Measurements from ENCODE around the gene CCR2. TPM values are rescaled to one million over a fixed set of nuclear protein-coding genes. Genes with fewer than 3 reads are reported as not detected.

CCR2 gene
- total RNA-seq, 1 donor from 2014 or later = not detected

GRCh38 chr3:46353090-46353489 is 821 bp upstream of the CCR2 start:
- DNase-seq (ENCODE audit: extremely low read depth, low read depth, low spot score) = no peak

- DNase-seq (ENCODE audit: extremely low read depth, low read depth, low spot score) = no peak
Observed at GRCh38 chr3:46354478-46354877, 567 bp downstream of the CCR2 start.

- DNase-seq (ENCODE audit: extremely low read depth, low read depth, low spot score) = no peak
Observed at GRCh38 chr3:46354984-46355383, 1.1 kb downstream of the CCR2 start.

DNA sequence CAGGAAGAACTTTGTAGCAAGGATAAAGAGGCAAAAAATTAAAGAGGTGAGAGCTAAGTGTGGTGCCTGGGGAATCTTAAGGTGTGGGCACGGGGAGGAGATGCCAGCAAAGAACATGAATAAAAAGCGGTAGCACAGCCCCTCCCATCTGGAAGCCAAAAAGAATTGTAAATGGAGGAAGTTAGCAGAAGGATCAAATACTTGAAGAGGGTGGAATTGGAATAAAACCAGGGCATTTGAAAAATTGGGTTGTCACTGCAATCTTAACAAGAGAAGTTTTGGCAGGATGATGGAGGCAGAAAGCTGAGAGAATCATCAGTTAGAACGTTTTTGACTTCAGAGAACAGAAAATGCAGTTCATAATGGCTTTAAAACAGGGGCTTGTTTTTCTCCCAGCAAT is 2.4 kb downstream of the CCR2 start:
- no peak for DNase-seq (ENCODE audit: extremely low read depth, low read depth, low spot score)

- no peak for DNase-seq (ENCODE audit: extremely low read depth, low read depth, low spot score)
Observed at GRCh38 chr3:46356909-46357308, 3.0 kb downstream of the CCR2 start.

- DNase-seq (ENCODE audit: extremely low read depth, low read depth, low spot score) = no peak
Observed at GRCh38 chr3:46358466-46358865, 4.6 kb downstream of the CCR2 start.

GRCh38 chr3:46359733-46360493 is 6.0 kb downstream of the CCR2 start:
- no peak for DNase-seq (ENCODE audit: extremely low read depth, low read depth, low spot score)

DNA sequence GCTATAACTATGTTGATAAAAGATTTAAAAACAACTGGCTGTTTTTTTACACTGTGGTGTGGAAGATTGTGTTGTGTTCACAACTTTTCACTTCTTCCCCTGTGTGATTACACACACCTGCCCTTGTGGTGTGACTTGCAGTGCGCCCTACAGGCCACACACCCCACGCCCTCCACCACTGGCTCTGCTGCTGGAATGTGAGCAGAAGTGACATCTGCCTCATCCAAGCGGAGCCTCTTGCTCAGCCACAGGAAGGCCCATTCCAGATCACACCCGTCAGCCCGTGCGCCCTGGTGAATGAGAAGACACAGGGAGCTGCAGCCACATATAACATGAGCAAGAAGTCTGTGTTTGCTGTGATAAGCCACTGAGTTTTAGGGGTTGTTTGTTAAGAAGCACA is 7.0 kb downstream of the CCR2 start:
- DNase-seq (ENCODE audit: extremely low read depth, low read depth, low spot score) = no peak

GRCh38 chr3:46361408-46362283 is 7.7 kb downstream of the CCR2 start:
- DNase-seq (ENCODE audit: extremely low read depth, low read depth, low spot score) = no peak

- no peak for DNase-seq (ENCODE audit: extremely low read depth, low read depth, low spot score)
Observed at GRCh38 chr3:46365041-46365440, 11.1 kb downstream of the CCR2 start.

DNA sequence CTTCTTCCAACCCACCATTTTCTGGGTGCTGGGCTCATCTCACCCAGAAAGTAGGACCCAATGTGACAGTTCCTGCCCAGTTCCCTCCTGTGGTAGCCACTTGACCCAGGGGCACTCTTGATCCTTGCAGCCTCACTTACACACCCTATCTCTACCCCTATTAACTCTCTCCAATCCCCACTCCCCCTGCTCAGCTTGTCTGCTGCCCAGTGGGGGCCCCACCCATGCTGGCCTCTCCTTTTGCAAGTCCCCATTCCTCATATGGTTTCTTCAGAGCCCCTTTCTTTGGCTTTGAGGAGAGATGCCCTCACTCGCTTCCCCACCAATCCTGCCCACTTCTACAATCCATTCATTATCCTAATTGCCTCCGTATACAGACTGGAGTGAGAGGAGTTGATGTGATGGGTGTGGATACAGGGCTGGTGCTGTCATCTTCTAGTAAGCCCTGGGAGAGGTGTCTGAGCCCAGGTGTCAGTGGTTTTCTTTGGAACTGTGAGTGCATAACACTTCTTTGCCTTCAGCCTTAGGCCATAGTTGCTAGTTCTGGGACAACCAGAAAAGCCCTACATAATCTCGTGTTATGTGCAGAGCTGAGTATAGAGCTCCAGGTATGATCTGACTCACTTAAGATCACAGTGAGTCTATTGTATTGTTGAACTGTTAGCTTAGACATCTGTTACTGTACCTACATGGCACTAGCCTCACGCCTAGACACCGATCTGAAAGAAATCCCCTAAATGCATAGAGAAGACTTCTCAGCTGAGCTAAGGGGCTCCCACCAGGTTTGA is 12.0 kb downstream of the CCR2 start:
- DNase-seq (ENCODE audit: extremely low read depth, low read depth, low spot score) = no peak

DNA sequence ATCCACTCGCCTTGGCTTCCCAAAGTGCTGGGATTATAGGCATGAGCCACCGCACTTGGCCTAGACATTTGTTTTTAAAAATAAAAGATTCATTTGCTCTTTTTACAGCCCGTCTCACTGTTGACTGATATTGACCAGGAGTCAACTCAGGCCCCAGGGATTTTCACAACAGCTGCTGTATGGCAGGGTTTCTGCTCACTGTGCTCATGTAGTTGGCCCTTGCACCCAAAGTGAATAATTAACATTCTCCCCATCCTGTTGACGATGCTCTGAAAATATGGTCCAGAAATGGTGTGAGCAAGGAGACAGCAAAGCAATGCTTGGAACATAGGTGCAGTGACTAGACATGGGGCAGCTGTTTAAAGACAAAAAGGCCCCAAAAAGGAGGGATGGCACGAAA is 13.9 kb downstream of the CCR2 start:
- no peak for DNase-seq (ENCODE audit: extremely low read depth, low read depth, low spot score)

- DNase-seq (ENCODE audit: extremely low read depth, low read depth, low spot score) = no peak
Observed at GRCh38 chr3:46368569-46368968, 14.7 kb downstream of the CCR2 start.

DNA sequence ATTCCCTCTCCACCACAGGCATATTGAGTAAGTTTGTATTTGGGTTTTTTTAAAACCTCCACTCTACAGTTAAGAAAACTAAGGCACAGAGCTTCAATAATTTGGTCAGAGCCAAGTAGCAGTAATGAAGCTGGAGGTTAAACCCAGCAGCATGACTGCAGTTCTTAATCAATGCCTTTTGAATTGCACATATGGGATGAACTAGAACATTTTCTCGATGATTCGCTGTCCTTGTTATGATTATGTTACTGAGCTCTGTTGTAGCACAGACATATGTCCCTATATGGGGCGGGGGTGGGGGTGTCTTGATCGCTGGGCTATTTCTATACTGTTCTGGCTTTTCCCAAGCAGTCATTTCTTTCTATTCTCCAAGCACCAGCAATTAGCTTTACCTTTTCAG is 15.2 kb downstream of the CCR2 start:
- DNase-seq (ENCODE audit: extremely low read depth, low read depth, low spot score) = no peak

- DNase-seq (ENCODE audit: extremely low read depth, low read depth, low spot score) = no peak
Observed at GRCh38 chr3:46369675-46370132, 15.8 kb downstream of the CCR2 start.

DNA sequence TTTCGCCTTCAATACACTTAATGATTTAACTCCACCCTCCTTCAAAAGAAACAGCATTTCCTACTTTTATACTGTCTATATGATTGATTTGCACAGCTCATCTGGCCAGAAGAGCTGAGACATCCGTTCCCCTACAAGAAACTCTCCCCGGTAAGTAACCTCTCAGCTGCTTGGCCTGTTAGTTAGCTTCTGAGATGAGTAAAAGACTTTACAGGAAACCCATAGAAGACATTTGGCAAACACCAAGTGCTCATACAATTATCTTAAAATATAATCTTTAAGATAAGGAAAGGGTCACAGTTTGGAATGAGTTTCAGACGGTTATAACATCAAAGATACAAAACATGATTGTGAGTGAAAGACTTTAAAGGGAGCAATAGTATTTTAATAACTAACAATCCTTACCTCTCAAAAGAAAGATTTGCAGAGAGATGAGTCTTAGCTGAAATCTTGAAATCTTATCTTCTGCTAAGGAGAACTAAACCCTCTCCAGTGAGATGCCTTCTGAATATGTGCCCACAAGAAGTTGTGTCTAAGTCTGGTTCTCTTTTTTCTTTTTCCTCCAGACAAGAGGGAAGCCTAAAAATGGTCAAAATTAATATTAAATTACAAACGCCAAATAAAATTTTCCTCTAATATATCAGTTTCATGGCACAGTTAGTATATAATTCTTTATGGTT is 17.1 kb downstream of the CCR2 start, which contains the start of gene CCR5:
Gene CCR5, plus strand, starts transcription at position 108 of the 680 bp plus-strand sequence. CDS start 1,957 bp downstream, outside the sequence.
- DNase-seq (ENCODE audit: extremely low read depth, low read depth, low spot score) = no peak

DNA sequence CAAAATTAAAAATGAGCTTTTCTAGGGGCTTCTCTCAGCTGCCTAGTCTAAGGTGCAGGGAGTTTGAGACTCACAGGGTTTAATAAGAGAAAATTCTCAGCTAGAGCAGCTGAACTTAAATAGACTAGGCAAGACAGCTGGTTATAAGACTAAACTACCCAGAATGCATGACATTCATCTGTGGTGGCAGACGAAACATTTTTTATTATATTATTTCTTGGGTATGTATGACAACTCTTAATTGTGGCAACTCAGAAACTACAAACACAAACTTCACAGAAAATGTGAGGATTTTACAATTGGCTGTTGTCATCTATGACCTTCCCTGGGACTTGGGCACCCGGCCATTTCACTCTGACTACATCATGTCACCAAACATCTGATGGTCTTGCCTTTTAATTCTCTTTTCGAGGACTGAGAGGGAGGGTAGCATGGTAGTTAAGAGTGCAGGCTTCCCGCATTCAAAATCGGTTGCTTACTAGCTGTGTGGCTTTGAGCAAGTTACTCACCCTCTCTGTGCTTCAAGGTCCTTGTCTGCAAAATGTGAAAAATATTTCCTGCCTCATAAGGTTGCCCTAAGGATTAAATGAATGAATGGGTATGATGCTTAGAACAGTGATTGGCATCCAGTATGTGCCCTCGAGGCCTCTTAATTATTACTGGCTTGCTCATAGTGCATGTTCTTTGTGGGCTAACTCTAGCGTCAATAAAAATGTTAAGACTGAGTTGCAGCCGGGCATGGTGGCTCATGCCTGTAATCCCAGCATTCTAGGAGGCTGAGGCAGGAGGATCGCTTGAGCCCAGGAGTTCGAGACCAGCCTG is 17.8 kb downstream of the CCR2 start:
- no peak for DNase-seq (ENCODE audit: extremely low read depth, low read depth, low spot score)

GRCh38 chr3:46372492-46373359 is 18.8 kb downstream of the CCR2 start:
- DNase-seq (ENCODE audit: extremely low read depth, low read depth, low spot score) = no peak

GRCh38 chr3:46374755-46375154 is 20.8 kb downstream of the CCR2 start:
- DNase-seq (ENCODE audit: extremely low read depth, low read depth, low spot score) = no peak
